ENCODE data around the gene TESMIN.

GRCh38 chr11:68750195-68751003 is 921 bp downstream of the TESMIN start:
- TF ChIP-seq CEBPB (IDR thresholded peaks at IDR 0.05) (no peak), ZBTB7A (IDR thresholded peaks at IDR 0.05; ENCODE audit: low read depth) (no peak), RAD21 (IDR thresholded peaks at IDR 0.05; ENCODE audit: low read depth) (no peak), TAF1 (IDR thresholded peaks at IDR 0.05; ENCODE audit: low read depth) (no peak), REST (IDR thresholded peaks at IDR 0.05; ENCODE audit: low read depth) (no peak), NFIC (IDR thresholded peaks at IDR 0.05) (no peak), FOXM1 (IDR thresholded peaks at IDR 0.05; ENCODE audit: borderline replicate concordance, low read depth) (no peak), CREB1 (IDR thresholded peaks at IDR 0.05; ENCODE audit: low read depth) (no peak)

All from Ishikawa (cell line).